BJ (cell line): ENCODE measurements around the gene PRKD1. TPM values are rescaled to one million over a fixed set of nuclear protein-coding genes. Genes with fewer than 3 reads are reported as not detected.

Experiments used
- CTCF ChIA-PET: fragments of 350-600 bp; formaldehyde crosslinking; extraction: SDS; loops from one replicate; lab custom pipeline; 2021; ENCODE audit warnings: antibody characterized with exemption, inconsistent platforms; lab: Yijun Ruan, JAX
- POLR2A ChIA-PET: fragments of 300-600 bp; sonication (Branson Sonifier 250); formaldehyde crosslinking; extraction: SDS; loops from one replicate; lab custom pipeline; 2021; ENCODE audit warnings: antibody characterized with exemption; lab: Charles Lee
- DNase-seq: peaks from one replicate; pipeline ENCODE4 v3.0.0-alpha.2; 2011; ENCODE audit warnings: low read depth
- H3K27me3 ChIP-seq: 2 replicates; pipeline ENCODE4 v1.6.0; 2011; ENCODE audit warnings: low read length; ENCODE audit not compliant: control insufficient read depth, insufficient read depth
- H3K36me3 ChIP-seq: 2 replicates; pipeline ENCODE4 v1.5.1; 2011; ENCODE audit warnings: low read length; ENCODE audit not compliant: control insufficient read depth, insufficient read depth
- H3K4me3 ChIP-seq: 2 replicates; pipeline ENCODE4 v1.5.1; 2011; ENCODE audit warnings: low read depth, mild to moderate bottlenecking, control low read depth, low read length
- CTCF ChIP-seq: IDR thresholded peaks from 2 replicates; pipeline ENCODE4 v1.5.1; 2011; ENCODE audit warnings: low read depth, mild to moderate bottlenecking, control low read depth, inconsistent platforms, low read length, moderate library complexity; ENCODE audit not compliant: insufficient read depth
- polyA plus RNA-seq: library from polyadenylated mRNA; depleted of rRNA; stranded (reverse); fragments of >200 nt; gene quantifications from 2 replicates; pipeline ENCODE4 v1.2.3, GENCODE V29; 2011

The PRKD1 gene
- polyA plus RNA-seq, 1 experiment, result 19.8 TPM

DNA sequence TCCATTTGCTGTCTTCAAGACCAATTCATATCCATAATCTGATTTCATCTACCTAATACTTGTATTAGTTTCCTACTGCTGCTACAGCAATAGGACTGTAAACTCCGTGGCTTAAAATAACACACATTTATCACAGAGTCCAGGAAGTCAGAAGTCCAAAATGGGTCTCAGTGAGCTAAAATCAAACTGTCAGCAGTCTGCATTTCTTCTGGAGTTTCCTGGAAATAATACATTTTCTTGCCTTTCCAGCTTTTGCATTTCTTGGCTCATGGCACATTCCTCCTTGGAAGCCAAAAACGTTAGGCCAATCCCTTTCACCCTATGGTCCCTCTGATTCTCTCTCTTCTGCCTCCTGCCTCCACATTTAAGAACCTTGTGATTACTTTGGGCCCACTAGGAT, 239.8 kb downstream of the PRKD1 start:
- TF ChIP-seq CTCF, result no peak
- POLR2A ChIA-PET, result no interaction called here
- CTCF ChIA-PET, result interaction anchor here (0.6 kb wide), 1 partner anchor 9 kb away, joined by 3 read pairs; no protein-coding TSS in a partner anchor

GRCh38 chr14:29687071-29687765, 240.4 kb downstream of the PRKD1 start:
- Histone ChIP-seq H3K27me3 (no peaks in the 10 kb centered on the region), H3K36me3 (no peaks in the 10 kb centered on the region; the same call in 1 of the 2 replicates), H3K4me3 (no peak overlapping the region)
- no peak for DNase-seq
- TF ChIP-seq CTCF, result no peak
- ChIA-PET CTCF (no interaction called here), POLR2A (no interaction called here)

More for the DNA sequence above, 239.8 kb downstream of the PRKD1 start:
- no peak for DNase-seq
- Histone ChIP-seq H3K27me3 (no peaks in the 10 kb centered on the region), H3K4me3 (no peak overlapping the region), H3K36me3 (no peaks in the 10 kb centered on the region; the same call in 1 of the 2 replicates)

GRCh38 chr14:29684926-29685325, 242.7 kb downstream of the PRKD1 start:
- H3K27me3 ChIP-seq, result no peaks in the 10 kb centered on the region
- H3K36me3 ChIP-seq, result no peaks in the 10 kb centered on the region
- ChIA-PET CTCF (interaction anchor here (0.6 to 0.7 kb wide), 2 partner anchors 13 to 70 kb away, joined by 3 read pairs; no protein-coding TSS in a partner anchor), POLR2A (interaction anchor here (0.6 kb wide), 1 partner anchor 1011 kb away, joined by 3 read pairs; no protein-coding TSS in a partner anchor)
- no peak overlapping the region for H3K4me3 ChIP-seq
- DNase-seq, result no peak
- no peak for TF ChIP-seq CTCF

GRCh38 chr14:29682789-29683188, 244.9 kb downstream of the PRKD1 start:
- DNase-seq, result no peak
- Histone ChIP-seq H3K36me3 (no peaks in the 10 kb centered on the region), H3K4me3 (no peak overlapping the region), H3K27me3 (no peaks in the 10 kb centered on the region)
- ChIA-PET CTCF (no interaction called here), POLR2A (interaction anchor here (0.6 kb wide), 1 partner anchor 330 kb away, joined by 3 read pairs; no protein-coding TSS in a partner anchor)
- TF ChIP-seq CTCF, result no peak

DNA sequence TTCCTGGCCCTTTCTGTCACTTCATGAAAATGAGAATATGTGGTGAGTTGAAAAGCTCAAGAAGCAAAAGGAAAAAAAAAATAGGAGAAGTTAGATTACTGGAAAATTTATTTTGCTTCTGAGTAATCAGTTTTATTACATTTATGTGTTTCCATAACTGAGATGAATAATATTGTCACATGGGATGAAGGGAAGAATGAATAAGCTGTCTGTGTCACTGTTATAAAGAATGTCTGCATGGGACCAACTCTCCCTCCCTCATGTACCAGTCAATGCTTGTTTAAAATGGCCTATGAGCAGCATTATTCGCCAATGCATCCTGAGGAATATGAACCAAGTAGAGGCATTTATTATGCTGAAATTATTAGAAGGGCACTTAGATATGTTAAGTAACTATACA, 246.3 kb downstream of the PRKD1 start:
- DNase-seq, result no peak
- POLR2A ChIA-PET, result interaction anchor here (0.7 kb wide), 1 partner anchor 179 kb away, joined by 5 read pairs; no protein-coding TSS in a partner anchor
- Histone ChIP-seq H3K27me3 (no peaks in the 10 kb centered on the region), H3K4me3 (no peak overlapping the region), H3K36me3 (no peaks in the 10 kb centered on the region)
- no peak for TF ChIP-seq CTCF
- CTCF ChIA-PET, result no interaction called here
